SK-N-MC (cell line): Measurements from ENCODE around the gene NFKB2.

Experiments
- EZH2 ChIP-seq: fragments of 200-600 bp; sonication (generic); IDR thresholded peaks from one replicate; pipeline ENCODE4 v1.6.1; 2017; ENCODE audit warnings: antibody characterized with exemption
- FOXP2 ChIP-seq: optimal IDR thresholded peaks from 2 replicates; pipeline ENCODE3; 2011; ENCODE audit warnings: mild to moderate bottlenecking, moderate library complexity; ENCODE audit not compliant: insufficient read depth; ENCODE audit errors: extremely low read length, control extremely low read depth
- POLR2AphosphoS5 ChIP-seq: IDR thresholded peaks from 2 replicates; pipeline ENCODE4 v1.6.1; 2012; ENCODE audit warnings: mild to moderate bottlenecking, low read depth, low read length, borderline replicate concordance

DNA sequence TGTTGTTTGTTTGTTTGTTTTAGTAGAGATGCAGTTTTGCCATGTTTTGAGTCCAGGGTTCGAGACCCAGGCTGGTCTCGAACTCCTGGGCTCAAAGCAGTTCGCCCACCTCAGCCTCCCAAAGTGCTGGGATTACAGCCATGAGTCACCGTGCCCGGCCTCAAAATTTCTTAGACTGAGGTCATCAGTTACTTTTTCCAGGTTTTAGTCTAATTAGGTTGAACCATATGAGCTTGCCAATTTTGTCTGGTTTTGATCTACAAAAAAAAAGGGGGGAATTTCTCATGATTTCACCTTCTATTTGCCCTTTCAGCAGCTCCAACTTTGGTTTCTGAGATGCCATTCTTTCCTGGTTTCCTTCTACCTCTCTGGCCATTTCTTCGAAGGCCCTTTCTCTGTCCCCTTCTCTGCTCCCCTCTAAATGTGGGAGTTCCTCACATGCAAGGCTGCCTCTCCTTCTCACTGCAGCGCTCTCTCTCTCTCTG, 31.3 kb downstream of the NFKB2 start:
- TF ChIP-seq POLR2AphosphoS5 (no peak), EZH2 (no peak), FOXP2 (no peak)
